ENCODE measurements around the gene ZDHHC4. TPM values are rescaled to one million over a fixed set of nuclear protein-coding genes. Genes with fewer than 3 reads are reported as not detected.
"Not testable (repeated sequence)": the region's sequence is repeated elsewhere in the genome, so short reads cannot be mapped to it uniquely, and the experiment has no call there.

Gene ZDHHC4
- total and polyA plus RNA-seq, 10 of the 15 experiments (the other 5 are each of a cell fraction or from before 2014, with no cell fraction given), result 30.6 to 74.3 (median 35.8) TPM

DNA sequence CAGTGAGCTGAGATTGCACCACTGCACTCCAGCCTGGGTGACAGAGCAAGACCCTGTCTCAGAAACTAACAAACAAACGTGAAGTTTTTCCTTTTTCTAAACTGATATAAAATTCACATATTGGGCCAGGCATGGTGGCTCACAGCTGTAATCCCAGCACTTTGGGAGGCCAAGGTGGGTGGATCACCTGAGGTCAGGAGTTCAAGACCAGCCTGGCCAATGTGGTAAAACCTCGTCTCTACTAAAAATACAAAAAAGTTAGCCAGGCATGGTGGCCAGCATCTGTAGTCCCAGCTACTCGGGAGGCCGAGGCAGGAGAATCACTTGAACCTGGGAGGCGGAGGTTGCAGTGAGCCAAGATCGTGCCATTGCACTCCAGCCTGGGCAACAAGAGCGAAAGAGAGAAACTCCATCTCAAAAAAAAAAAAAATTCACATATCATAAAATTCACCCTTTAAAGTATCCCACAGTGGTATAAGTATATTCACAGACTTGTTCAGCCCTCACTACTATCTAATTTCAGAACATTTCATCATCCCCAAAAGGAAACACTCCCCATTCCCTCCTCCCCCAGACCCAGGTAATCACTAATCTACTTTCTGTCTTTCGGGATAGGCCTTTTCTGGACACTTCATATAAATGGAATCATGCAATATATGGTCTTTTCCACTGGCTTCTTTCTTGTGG, 8.6 kb downstream of the ZDHHC4 start:
- H3K9me3 ChIP-seq (replicated peaks; ENCODE audit: control insufficient read depth, insufficient read depth, low read length); H3K27me3 ChIP-seq (replicated peaks in 1 of 2; ENCODE audit: control insufficient read depth in 2 of 2, insufficient read depth in 2 of 2, low read length in 1 of 2); FAIRE-seq; H2AFZ ChIP-seq (ENCODE audit: control insufficient read depth, low read depth, low read length); H3K79me2 ChIP-seq (ENCODE audit: control insufficient read depth, insufficient read depth, low read length); CTCF ChIA-PET; H3K4me2 ChIP-seq (ENCODE audit: control insufficient read depth, insufficient read depth); SMC1A ChIA-PET (ENCODE audit: uncharacterized antibody, unreplicated experiment); BruUV-seq (replicated peaks); DNase-seq (ENCODE audit: low read depth, low spot score); in situ Hi-C loops (cut with MboI); H4K20me1 ChIP-seq (ENCODE audit: control insufficient read depth, insufficient read depth); ATAC-seq; H3K36me3 ChIP-seq (ENCODE audit: control insufficient read depth in 2 of 2, insufficient read depth in 2 of 2, low read length in 1 of 2); H3K4me3 ChIP-seq; RAD21 ChIA-PET (ENCODE audit: unreplicated experiment); H3K9ac ChIP-seq (ENCODE audit: control insufficient read depth, insufficient read depth, low read length); H3K27ac ChIP-seq (ENCODE audit: control insufficient read depth, insufficient read depth): not testable (repeated sequence)
- WGBS (ENCODE audit: insufficient coverage, insufficient replicate concordance, low lambda C conversion rate, missing lambda C conversion rate), result 90% methylated on average over 8 of the region's 8 CpGs
- intact Hi-C loops (cut with micrococcal nuclease; ENCODE audit: unreplicated experiment), result loop anchor here (10.0 kb wide), 1 partner anchor 731 kb away; no protein-coding TSS in a partner anchor
- peaks cover 16% of the 10 kb centered on the region for H3K4me1 ChIP-seq (ENCODE audit: control insufficient read depth, insufficient read depth, low read length)
- POLR2A ChIA-PET, result interaction anchor here (0.6 to 0.7 kb wide), 2 partner anchors 459 to 728 kb away, joined by 3 to 4 read pairs; no protein-coding TSS in a partner anchor

DNA sequence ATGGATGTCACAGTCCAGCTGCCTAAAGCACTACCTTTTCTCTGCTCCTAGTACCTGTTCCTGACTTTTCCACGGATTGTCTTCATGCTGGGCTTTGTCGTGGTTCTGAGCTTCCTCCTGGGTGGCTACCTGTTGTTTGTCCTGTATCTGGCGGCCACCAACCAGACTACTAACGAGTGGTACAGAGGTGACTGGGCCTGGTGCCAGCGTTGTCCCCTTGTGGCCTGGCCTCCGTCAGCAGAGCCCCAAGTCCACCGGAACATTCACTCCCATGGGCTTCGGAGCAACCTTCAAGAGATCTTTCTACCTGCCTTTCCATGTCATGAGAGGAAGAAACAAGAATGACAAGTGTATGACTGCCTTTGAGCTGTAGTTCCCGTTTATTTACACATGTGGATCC, 11.3 kb downstream of the ZDHHC4 start:
- H3K27ac ChIP-seq (ENCODE audit: control insufficient read depth, insufficient read depth), result no peak overlapping the region
- RAD21 ChIA-PET (ENCODE audit: unreplicated experiment), result no interaction called here

More for the DNA sequence above, 11.3 kb downstream of the ZDHHC4 start:
- ChIA-PET CTCF (interaction anchor here (1.6 kb wide), 1 partner anchor 10 kb away, joined by 5 read pairs; no protein-coding TSS in a partner anchor), POLR2A (interaction anchor here (0.9 kb wide), 1 partner anchor 11 kb away, joined by 4 read pairs; no protein-coding TSS in a partner anchor), SMC1A (ENCODE audit: uncharacterized antibody, unreplicated experiment) (interaction anchor here (1.3 kb wide), 1 partner anchor 14 kb away, joined by 4 read pairs; no protein-coding TSS in a partner anchor)
- TF ChIP-seq NFIC (IDR thresholded peaks at IDR 0.05; ENCODE audit: low read depth, low read length) (no peak), SMARCA5 (IDR thresholded peaks at IDR 0.05) (no peak)
- Histone ChIP-seq H4K20me1 (ENCODE audit: control insufficient read depth, insufficient read depth) (no peaks in the 10 kb centered on the region; the same call in 1 of the 2 replicates), H3K79me2 (ENCODE audit: control insufficient read depth, insufficient read depth, low read length) (peaks cover 14% of the 10 kb centered on the region), H3K4me3 (no peak overlapping the region), H3K27me3 (replicated peaks in 1 of 2; ENCODE audit: control insufficient read depth in 2 of 2, insufficient read depth in 2 of 2, low read length in 1 of 2) (no peaks in the 10 kb centered on the region), H3K4me2 (ENCODE audit: control insufficient read depth, insufficient read depth) (no peak overlapping the region), H3K9me3 (replicated peaks; ENCODE audit: control insufficient read depth, insufficient read depth, low read length) (no peaks in the 10 kb centered on the region), H3K36me3 (ENCODE audit: control insufficient read depth in 2 of 2, insufficient read depth in 2 of 2, low read length in 1 of 2) (peaks cover 3 to 11% of the 10 kb centered on the region in 2 experiments; a peak in 3 of 4 replicates), H3K9ac (ENCODE audit: control insufficient read depth, insufficient read depth, low read length) (no peak overlapping the region), H2AFZ (ENCODE audit: control insufficient read depth, low read depth, low read length) (no peak overlapping the region), H3K4me1 (ENCODE audit: control insufficient read depth, insufficient read depth, low read length) (peaks cover 10% of the 10 kb centered on the region)
- WGBS (ENCODE audit: insufficient coverage, insufficient replicate concordance, low lambda C conversion rate, missing lambda C conversion rate), result 94% methylated on average over 9 of the region's 9 CpGs
- FAIRE-seq (no peak), ATAC-seq (no peak), DNase-seq (ENCODE audit: low read depth, low spot score) (no peak)
- no TSS peak for BruUV-seq (replicated peaks)
- intact Hi-C loops (cut with micrococcal nuclease; ENCODE audit: unreplicated experiment), result loop anchor here (10.0 kb wide), 1 partner anchor 734 kb away; no protein-coding TSS in a partner anchor
- in situ Hi-C loops (cut with MboI), result no loop called here
